ENCODE results near the gene ZNF283. TPM values are rescaled to one million over a fixed set of nuclear protein-coding genes. Genes with fewer than 3 reads are reported as not detected.
A peak's percentile ranks its signal among the peaks of the same experiment; 100 is the strongest.

Gene ZNF283
- total and polyA plus RNA-seq, 2 of the 13 experiments (the other 11 are each of a cell fraction or from before 2014, with no cell fraction given) = 2.0 to 11.1 TPM

DNA sequence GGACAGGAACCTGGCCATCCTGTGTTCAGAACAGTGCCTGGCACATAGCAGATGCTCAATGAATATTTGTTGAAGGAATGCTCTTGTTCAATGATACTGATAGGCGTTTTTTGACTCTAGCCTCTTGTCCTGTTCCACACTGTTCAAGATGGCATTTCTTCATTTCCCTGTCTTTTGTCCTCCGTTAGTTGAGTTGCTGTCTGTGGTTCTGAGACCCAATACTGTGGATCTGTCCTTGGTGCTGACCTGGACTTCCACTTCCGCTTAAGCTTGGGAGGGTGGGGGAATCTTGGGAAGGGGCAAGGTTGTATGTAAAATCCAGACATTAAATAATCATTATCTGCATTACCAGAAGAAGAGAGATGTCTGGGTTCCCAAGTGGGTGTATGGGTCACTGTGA is 38.1 kb upstream of the ZNF283 start:
- Histone ChIP-seq H3K4me3 (replicated peaks in 1 of 3; ENCODE audit: insufficient read depth in 1 of 3, low read depth in 2 of 3, low read length in 3 of 3) (no peak overlapping the region), H3K4me2 (ENCODE audit: low read depth, low read length) (no peak overlapping the region), H3K36me3 (replicated peaks in 1 of 2; ENCODE audit: control insufficient read depth in 1 of 2, insufficient read depth in 2 of 2, low read length in 2 of 2) (no peaks in the 10 kb centered on the region), H3K27me3 (ENCODE audit: control insufficient read depth in 1 of 2, insufficient read depth in 2 of 2, low read length in 2 of 2) (no peaks in the 10 kb centered on the region), H3K9me3 (ENCODE audit: low read length) (no peaks in the 10 kb centered on the region), H3K9ac (ENCODE audit: insufficient read depth, low read depth, low read length) (no peak overlapping the region), H3K79me2 (ENCODE audit: insufficient read depth, low read length) (no peaks in the 10 kb centered on the region), H3K27ac (ENCODE audit: extremely low read length, insufficient read depth, low read length) (no peak overlapping the region), H4K20me1 (ENCODE audit: insufficient read depth, low read length) (no peaks in the 10 kb centered on the region), H3K4me1 (ENCODE audit: insufficient read depth, low read length) (no peaks in the 10 kb centered on the region; the same call in 1 of the 2 replicates), H2AFZ (ENCODE audit: low read length) (no peak overlapping the region)
- in situ Hi-C loops (cut with HindIII; ENCODE audit: extremely low pct_ligation_motif_present, low pct_unique_long_range_greater_than_20kb) = no loop called here
- POLR2A ChIA-PET = no interaction called here
- WGBS (ENCODE audit: low lambda C conversion rate) = 32% methylated on average over 3 of the region's 3 CpGs
- DNase-seq (ENCODE audit: low spot score) = no peak
- ATAC-seq = no peak
- intact Hi-C loops (cut with micrococcal nuclease; ENCODE audit: unreplicated experiment) = no loop called here
- no TSS peak for BruUV-seq (replicated peaks)
- no peak for FAIRE-seq
- CTCF ChIA-PET (ENCODE audit: low intra/inter-chr PET ratio, low total read pairs) = no interaction called here
- no peak for TF ChIP-seq ZBTB8A (CRISPR knock-in tag; IDR thresholded peaks at IDR 0.05; ENCODE audit: borderline replicate concordance, low read depth)
- TF ChIP-seq KLF16 (CRISPR knock-in tag; IDR thresholded peaks at IDR 0.05) = peak in 1 of 2 experiments; percentile 75; a peak in 1 of 4 replicates
- TF ChIP-seq ZNF264 (CRISPR knock-in tag; IDR thresholded peaks at IDR 0.05) = no peak
- TF ChIP-seq ZNF558 (CRISPR knock-in tag; IDR thresholded peaks at IDR 0.05; ENCODE audit: borderline replicate concordance) = no peak
- TF ChIP-seq ZNF83 (CRISPR knock-in tag; IDR thresholded peaks at IDR 0.05; ENCODE audit: borderline replicate concordance) = no peak
- peak; percentile 67; the same call in 1 of the 2 replicates for TF ChIP-seq SMAD3 (CRISPR knock-in tag; IDR thresholded peaks at IDR 0.05)
- TF ChIP-seq HDAC6 (IDR thresholded peaks at IDR 0.05; ENCODE audit: low read depth, low read length) = no peak
- TF ChIP-seq, protein P1, sequence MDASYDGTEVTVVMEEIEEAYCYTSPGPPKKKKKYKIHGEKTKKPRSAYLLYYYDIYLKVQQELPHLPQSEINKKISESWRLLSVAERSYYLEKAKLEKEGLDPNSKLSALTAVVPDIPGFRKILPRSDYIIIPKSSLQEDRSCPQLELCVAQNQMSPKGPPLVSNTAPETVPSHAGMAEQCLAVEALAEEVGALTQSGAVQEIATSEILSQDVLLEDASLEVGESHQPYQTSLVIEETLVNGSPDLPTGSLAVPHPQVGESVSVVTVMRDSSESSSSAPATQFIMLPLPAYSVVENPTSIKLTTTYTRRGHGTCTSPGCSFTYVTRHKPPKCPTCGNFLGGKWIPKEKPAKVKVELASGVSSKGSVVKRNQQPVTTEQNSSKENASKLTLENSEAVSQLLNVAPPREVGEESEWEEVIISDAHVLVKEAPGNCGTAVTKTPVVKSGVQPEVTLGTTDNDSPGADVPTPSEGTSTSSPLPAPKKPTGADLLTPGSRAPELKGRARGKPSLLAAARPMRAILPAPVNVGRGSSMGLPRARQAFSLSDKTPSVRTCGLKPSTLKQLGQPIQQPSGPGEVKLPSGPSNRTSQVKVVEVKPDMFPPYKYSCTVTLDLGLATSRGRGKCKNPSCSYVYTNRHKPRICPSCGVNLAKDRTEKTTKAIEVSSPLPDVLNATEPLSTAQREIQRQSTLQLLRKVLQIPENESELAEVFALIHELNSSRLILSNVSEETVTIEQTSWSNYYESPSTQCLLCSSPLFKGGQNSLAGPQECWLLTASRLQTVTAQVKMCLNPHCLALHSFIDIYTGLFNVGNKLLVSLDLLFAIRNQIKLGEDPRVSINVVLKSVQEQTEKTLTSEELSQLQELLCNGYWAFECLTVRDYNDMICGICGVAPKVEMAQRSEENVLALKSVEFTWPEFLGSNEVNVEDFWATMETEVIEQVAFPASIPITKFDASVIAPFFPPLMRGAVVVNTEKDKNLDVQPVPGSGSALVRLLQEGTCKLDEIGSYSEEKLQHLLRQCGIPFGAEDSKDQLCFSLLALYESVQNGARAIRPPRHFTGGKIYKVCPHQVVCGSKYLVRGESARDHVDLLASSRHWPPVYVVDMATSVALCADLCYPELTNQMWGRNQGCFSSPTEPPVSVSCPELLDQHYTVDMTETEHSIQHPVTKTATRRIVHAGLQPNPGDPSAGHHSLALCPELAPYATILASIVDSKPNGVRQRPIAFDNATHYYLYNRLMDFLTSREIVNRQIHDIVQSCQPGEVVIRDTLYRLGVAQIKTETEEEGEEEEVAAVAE (CRISPR knock-in tag; IDR thresholded peaks at IDR 0.05; ENCODE audit: borderline replicate concordance) = peak; percentile 61; the same call in 1 of the 2 replicates
- no peak for TF ChIP-seq PHF5A (CRISPR knock-in tag; IDR thresholded peaks at IDR 0.05; ENCODE audit: low read depth, unreplicated experiment)
- TF ChIP-seq ATF7 (IDR thresholded peaks at IDR 0.05) = no peak
- no peak for TF ChIP-seq ATF7 (CRISPR knock-in tag; IDR thresholded peaks at IDR 0.05)
- no peak for TF ChIP-seq ATF7-NPFF (CRISPR knock-in tag; IDR thresholded peaks at IDR 0.05; ENCODE audit: low read depth)
- no peak for TF ChIP-seq CEBPB (IDR thresholded peaks at IDR 0.05; ENCODE audit: borderline replicate concordance, low read depth, low read length)
- TF ChIP-seq CENPX (CRISPR knock-in tag; IDR thresholded peaks at IDR 0.05) = no peak
- no peak for TF ChIP-seq ZNF788 (CRISPR knock-in tag; IDR thresholded peaks at IDR 0.05; ENCODE audit: borderline replicate concordance)
- TF ChIP-seq HOXD1 (CRISPR knock-in tag; IDR thresholded peaks at IDR 0.05) = no peak
- TF ChIP-seq JDP2 (CRISPR knock-in tag; IDR thresholded peaks at IDR 0.05; ENCODE audit: borderline replicate concordance) = no peak; the same call in 1 of the 2 replicates
- TF ChIP-seq NR3C1 (CRISPR knock-in tag; IDR thresholded peaks at IDR 0.05) = no peak
- peak; percentile 42; the same call in 1 of the 2 replicates for TF ChIP-seq SIX4 (CRISPR knock-in tag; IDR thresholded peaks at IDR 0.05)
- TF ChIP-seq BCLAF1 (IDR thresholded peaks at IDR 0.05) = no peak

All from HepG2 (cell line).